Central memory CD8-positive, alpha-beta T cell (primary cell): ENCODE measurements around the gene ZNF554.

Experiments used
- ATAC-seq: fragments of 150-1000 bp; cut with Tn5 transposase; replicated peaks from 2 replicates; pipeline ENCODE4 v1.10.0; 2022; ENCODE audit warnings: mild to moderate bottlenecking, moderate FRiP score, moderate number of reproducible peaks; ENCODE audit not compliant: poor library complexity, severe bottlenecking; ENCODE audit errors: extremely low read depth
- DNase-seq, 2 donors: peaks; one replicate each; pipeline ENCODE4 v3.0.0; 2021; ENCODE audit warnings: low spot score in 2 of 2
- H3K27ac Mint-ChIP-seq: one replicate; pipeline ENCODE4 v1.8.0; 2022; ENCODE audit warnings: low read depth, mild to moderate bottlenecking, moderate library complexity, mixed read lengths
- H3K27me3 Mint-ChIP-seq: one replicate; pipeline ENCODE4 v1.8.0; 2022; ENCODE audit warnings: mixed read lengths
- H3K36me3 Mint-ChIP-seq: one replicate; pipeline ENCODE4 v1.8.0; 2022; ENCODE audit warnings: mild to moderate bottlenecking, moderate library complexity, mixed read lengths; ENCODE audit not compliant: insufficient read depth
- H3K4me1 Mint-ChIP-seq: one replicate; pipeline ENCODE4 v1.8.0; 2022; ENCODE audit warnings: mixed read lengths
- H3K4me3 Mint-ChIP-seq: one replicate; pipeline ENCODE4 v1.8.0; 2022; ENCODE audit warnings: mild to moderate bottlenecking, moderate library complexity, mixed read lengths
- H3K9me3 Mint-ChIP-seq: one replicate; pipeline ENCODE4 v1.8.0; 2022; ENCODE audit warnings: mixed read lengths

Gene ZNF554

GRCh38 chr19:2834294-2834871, 14.7 kb downstream of the ZNF554 start:
- Mint-ChIP-seq H3K9me3 (peaks cover 16% of the 10 kb centered on the region), H3K27me3 (no peaks in the 10 kb centered on the region), H3K36me3 (peaks cover 3% of the 10 kb centered on the region)

GRCh38 chr19:2837430-2837829, 17.8 kb downstream of the ZNF554 start:
- H3K27ac Mint-ChIP-seq: no peak overlapping the region
- peaks cover 6% of the 10 kb centered on the region for H3K36me3 Mint-ChIP-seq
- no peak overlapping the region for H3K4me3 Mint-ChIP-seq
- H3K27me3 Mint-ChIP-seq: no peaks in the 10 kb centered on the region
- H3K9me3 Mint-ChIP-seq: peaks cover 16% of the 10 kb centered on the region
- peaks cover 11% of the 10 kb centered on the region for H3K4me1 Mint-ChIP-seq
- no peak for ATAC-seq
- DNase-seq: no peak

More at GRCh38 chr19:2834294-2834871, 14.7 kb downstream of the ZNF554 start:
- ATAC-seq (no peak), DNase-seq (no peak)
- H3K27ac Mint-ChIP-seq: no peak overlapping the region
- H3K4me1 Mint-ChIP-seq: no peaks in the 10 kb centered on the region
- no peak overlapping the region for H3K4me3 Mint-ChIP-seq

DNA sequence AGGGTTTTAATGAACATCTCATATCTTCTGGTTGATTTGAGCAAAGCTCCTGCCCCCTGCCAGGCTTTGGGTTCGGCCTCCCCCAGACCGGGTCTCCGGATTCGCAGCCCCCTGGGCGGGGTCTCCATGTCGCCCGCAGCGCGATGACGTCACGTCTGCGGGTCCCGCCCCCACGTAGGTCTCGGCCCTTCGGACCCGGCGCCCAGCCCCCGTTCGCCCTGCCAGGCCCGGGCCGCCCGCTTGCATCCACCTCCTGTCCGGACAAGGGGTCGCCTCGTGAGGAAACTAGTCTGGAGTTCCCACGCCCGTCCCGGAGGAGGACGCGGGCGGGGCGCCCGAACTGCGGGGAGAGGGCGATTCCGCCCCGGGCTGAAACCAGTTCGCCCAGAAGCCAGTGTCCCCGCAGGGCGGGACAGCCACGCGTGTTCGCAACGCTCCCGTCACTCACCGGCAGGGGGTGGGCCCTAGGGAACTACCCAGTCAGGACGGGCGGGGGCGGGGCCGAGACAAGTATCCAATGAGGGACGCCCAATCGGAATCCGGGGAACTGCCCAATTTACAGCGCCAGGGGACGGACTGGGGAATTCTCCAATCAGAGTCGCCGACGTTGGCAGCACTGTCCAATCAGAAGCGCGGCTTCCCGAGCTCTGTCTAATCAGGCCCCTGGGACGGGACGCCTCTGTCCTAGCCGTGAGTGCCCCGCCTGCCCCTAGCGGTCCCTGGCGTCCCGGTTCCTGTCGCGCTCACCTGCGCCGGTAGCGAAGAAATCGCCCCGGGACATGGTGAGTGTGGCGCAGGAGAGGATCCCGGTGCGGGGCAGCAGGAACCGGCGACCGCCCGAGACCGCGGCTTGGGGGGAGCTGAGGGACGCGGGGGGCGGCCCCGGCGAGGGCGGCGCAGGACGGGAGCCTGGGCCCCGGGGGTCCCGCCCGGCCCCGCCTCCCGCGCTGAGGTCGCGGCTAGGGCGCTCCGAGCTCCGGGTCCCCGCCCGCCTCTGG, 21.4 kb downstream of the ZNF554 start, which contains the start of gene ZNF555:
Gene ZNF555 (plus strand): TSS at position 682 of the 998 bp plus-strand sequence. CDS start 98 bp downstream, at position 780.
- Mint-ChIP-seq H3K36me3 (peaks cover 7% of the 10 kb centered on the region), H3K4me1 (peaks cover 20% of the 10 kb centered on the region), H3K27me3 (no peaks in the 10 kb centered on the region), H3K4me3 (peak within 1 kb of the TSS; percentile 92), H3K9me3 (peaks cover 6% of the 10 kb centered on the region), H3K27ac (peak within 1 kb of the TSS; percentile 49)
- peak; percentile 91 to 98 for DNase-seq
- peak; percentile 99 for ATAC-seq

DNA sequence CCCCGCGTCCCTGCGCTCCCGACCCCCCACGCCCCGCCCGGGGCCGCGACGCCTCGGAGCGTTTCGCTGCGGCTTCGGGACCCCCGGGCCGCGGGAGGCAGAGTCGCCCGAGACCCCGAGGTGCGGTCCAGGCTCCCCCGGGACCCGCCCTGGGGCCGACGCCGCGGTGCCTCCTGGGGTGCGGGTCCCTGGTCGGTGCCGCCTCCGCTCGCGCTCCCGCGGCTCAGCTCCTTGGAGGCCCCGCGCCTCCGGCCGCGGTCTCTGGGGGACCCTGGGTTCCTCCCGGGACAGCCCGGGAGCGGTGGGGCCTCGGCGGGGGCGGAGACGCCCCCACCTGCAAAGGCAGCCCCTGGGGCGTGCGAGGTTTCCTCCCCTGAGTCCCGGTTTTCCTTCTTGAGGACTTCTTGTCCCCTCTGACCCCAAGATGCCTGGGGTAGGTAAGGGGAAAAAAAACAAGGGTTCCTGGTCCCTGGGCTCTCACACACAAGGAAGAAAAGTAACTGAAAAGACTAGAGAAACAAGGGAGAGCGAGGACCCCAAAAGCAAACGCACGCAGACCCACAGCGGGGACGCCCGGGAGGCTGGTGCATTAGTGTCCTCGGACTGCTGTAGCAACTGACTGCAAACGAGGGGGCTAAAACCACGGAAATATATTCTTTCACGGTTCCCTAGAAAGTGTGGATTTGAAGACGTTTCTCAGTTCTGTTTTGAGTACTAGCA, 22.3 kb downstream of the ZNF554 start:
- H3K4me1 Mint-ChIP-seq: peaks cover 20% of the 10 kb centered on the region
- peak overlapping the region; percentile 60 for H3K4me3 Mint-ChIP-seq
- peak overlapping the region; percentile 9 for H3K27ac Mint-ChIP-seq
- H3K9me3 Mint-ChIP-seq: no peaks in the 10 kb centered on the region
- ATAC-seq: no peak
- DNase-seq: no peak
- H3K36me3 Mint-ChIP-seq: peaks cover 5% of the 10 kb centered on the region
- no peaks in the 10 kb centered on the region for H3K27me3 Mint-ChIP-seq

GRCh38 chr19:2845107-2845506, 25.4 kb downstream of the ZNF554 start:
- no peak overlapping the region for H3K4me3 Mint-ChIP-seq
- peaks cover 22% of the 10 kb centered on the region for H3K4me1 Mint-ChIP-seq
- H3K36me3 Mint-ChIP-seq: peaks cover 5% of the 10 kb centered on the region
- no peak overlapping the region for H3K27ac Mint-ChIP-seq
- H3K9me3 Mint-ChIP-seq: no peaks in the 10 kb centered on the region
- H3K27me3 Mint-ChIP-seq: no peaks in the 10 kb centered on the region
- ATAC-seq (no peak), DNase-seq (no peak)

DNA sequence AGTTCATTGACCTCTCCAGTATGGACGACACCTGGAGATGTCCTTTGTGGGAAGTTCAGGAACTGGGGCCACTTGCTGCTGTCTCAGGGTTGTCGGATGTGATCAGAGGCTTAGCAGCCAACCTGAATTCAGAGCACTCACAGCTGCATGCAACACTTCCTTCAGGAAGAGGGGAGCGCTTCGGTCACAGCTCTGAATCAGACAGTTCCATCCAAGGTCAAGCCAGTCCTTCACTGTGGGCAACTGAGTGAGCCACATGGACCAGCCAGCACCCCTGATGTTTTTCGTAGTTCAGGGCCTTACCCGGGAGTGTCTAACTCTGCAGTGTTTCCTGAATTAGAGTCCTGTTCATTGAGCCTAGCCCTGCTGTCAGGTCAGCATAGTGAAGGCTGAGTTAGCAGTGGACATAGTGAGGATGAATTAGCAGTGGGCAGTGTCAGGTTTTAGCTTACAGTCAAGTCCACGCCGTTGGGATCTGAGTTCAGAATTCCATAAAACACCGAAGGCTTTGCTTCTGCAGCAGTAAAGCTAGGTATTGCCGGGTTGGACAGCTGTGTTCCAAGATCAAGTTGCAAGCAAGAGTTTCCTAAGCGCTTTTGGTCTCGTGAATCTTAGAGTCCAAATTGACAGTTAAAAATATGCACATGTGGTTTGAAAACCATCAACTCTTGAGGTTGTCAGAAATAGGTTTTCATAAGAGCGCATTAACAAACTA, 26.7 kb downstream of the ZNF554 start:
- Mint-ChIP-seq H3K4me3 (no peak overlapping the region), H3K36me3 (peaks cover 9% of the 10 kb centered on the region), H3K27ac (no peak overlapping the region), H3K27me3 (no peaks in the 10 kb centered on the region), H3K9me3 (no peaks in the 10 kb centered on the region), H3K4me1 (peaks cover 21% of the 10 kb centered on the region)
- ATAC-seq (no peak), DNase-seq (no peak)

- Mint-ChIP-seq H3K4me3 (no peak overlapping the region), H3K36me3 (peaks cover 18% of the 10 kb centered on the region), H3K27me3 (no peaks in the 10 kb centered on the region), H3K4me1 (peaks cover 15% of the 10 kb centered on the region), H3K27ac (no peak overlapping the region), H3K9me3 (no peaks in the 10 kb centered on the region)
- DNase-seq (no peak), ATAC-seq (no peak)
These were observed 27.8 kb downstream of the ZNF554 start for GRCh38 chr19:2847507-2847906.

DNA sequence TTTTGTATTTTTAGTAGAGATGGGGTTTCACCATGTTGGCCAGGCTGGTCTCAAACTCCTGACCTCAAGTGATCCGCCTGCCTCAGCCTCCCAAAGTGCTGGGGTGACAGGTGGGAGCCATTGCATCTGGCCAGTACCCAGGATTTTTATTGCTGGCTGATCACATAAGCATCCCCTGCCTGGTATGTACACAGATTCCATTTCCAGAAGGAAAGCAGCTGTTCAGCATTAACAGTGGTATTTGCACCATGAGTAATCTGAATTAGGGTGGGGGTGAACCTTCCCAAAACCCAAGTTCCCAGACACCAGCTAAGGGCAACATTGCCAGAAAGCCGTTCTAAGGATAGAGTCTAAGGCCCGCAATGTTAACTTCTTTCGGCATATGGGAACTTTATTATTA, 28.9 kb downstream of the ZNF554 start:
- Mint-ChIP-seq H3K9me3 (peaks cover 3% of the 10 kb centered on the region), H3K4me3 (no peak overlapping the region)
- no peak for ATAC-seq

DNA sequence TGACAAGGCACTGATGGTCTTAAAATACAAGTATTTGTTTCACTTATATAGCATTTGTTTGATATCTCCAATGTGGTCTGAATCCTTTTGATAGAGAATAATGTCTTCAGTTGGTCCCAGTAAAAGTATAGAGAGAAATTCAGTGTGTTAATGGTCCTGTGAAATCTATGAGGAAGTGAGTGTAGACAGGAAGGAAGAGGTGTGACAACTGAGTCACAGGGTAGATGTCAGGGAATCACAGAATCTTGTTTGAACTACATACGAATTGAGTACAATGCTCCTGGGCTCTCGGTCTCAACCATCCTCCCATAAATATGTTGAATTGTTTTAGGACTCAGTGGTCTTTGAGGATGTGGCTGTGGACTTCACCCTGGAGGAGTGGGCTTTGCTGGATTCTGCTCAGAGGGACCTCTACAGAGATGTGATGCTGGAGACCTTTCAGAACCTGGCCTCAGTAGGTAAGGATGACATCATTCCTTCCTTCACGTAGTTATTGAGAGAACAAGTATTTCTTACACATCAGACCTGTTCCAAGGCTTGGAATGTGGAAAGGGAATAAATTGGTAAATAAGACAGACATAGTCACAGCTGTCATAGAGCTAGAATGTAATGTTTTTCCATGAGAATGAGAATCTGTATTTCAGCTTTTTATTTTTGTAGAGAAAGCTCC, 30.7 kb downstream of the ZNF554 start:
- DNase-seq: no peak
- Mint-ChIP-seq H3K36me3 (peaks cover 26% of the 10 kb centered on the region), H3K27me3 (no peaks in the 10 kb centered on the region), H3K4me1 (peaks cover 8% of the 10 kb centered on the region), H3K4me3 (no peak overlapping the region), H3K27ac (no peak overlapping the region), H3K9me3 (peaks cover 5% of the 10 kb centered on the region)
- ATAC-seq: no peak

More for the DNA sequence above, 28.9 kb downstream of the ZNF554 start:
- no peak for DNase-seq
- Mint-ChIP-seq H3K4me1 (peaks cover 13% of the 10 kb centered on the region), H3K27ac (no peak overlapping the region), H3K36me3 (peaks cover 22% of the 10 kb centered on the region), H3K27me3 (no peaks in the 10 kb centered on the region)

DNA sequence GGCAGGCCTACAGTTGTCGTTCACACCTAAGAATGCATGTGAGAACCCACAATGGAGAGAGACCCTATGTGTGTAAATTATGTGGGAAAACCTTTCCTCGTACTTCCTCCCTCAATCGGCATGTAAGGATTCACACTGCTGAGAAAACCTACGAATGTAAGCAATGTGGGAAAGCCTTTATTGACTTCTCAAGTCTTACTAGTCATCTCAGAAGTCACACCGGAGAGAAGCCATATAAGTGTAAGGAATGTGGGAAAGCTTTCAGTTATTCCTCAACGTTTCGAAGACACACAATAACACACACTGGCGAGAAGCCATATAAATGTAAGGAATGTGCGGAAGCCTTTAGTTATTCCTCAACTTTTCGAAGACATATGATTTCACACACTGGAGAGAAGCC, 32.9 kb downstream of the ZNF554 start:
- DNase-seq: no peak
- Mint-ChIP-seq H3K4me3 (no peak overlapping the region), H3K9me3 (peaks cover 5% of the 10 kb centered on the region), H3K4me1 (peaks cover 17% of the 10 kb centered on the region), H3K36me3 (peaks cover 26% of the 10 kb centered on the region), H3K27ac (no peak overlapping the region), H3K27me3 (no peaks in the 10 kb centered on the region)
- ATAC-seq: no peak

DNA sequence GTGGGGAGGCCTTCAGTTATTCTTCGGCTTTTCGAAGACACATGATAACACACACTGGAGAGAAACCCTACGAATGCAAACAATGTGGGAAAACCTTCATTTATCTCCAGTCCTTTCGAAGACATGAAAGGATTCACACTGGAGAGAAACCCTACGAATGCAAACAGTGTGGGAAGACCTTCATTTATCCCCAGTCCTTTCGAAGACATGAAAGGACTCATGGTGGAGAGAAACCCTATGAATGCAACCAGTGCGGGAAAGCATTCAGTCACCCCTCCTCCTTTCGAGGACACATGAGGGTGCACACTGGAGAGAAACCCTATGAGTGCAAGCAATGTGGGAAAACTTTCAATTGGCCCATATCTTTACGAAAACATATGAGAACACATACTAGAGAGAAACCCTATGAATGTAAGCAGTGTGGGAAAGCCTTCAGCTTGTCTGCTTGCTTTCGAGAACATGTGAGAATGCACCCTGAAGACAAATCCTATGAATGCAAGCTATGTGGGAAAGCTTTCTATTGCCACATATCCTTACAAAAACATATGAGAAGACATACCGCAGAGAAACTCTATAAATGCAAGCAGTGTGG, 33.4 kb downstream of the ZNF554 start:
- H3K4me3 Mint-ChIP-seq: no peak overlapping the region
- DNase-seq (no peak), ATAC-seq (no peak)
- peaks cover 17% of the 10 kb centered on the region for H3K4me1 Mint-ChIP-seq
- no peaks in the 10 kb centered on the region for H3K27me3 Mint-ChIP-seq
- H3K36me3 Mint-ChIP-seq: peaks cover 26% of the 10 kb centered on the region
- no peak overlapping the region for H3K27ac Mint-ChIP-seq
- H3K9me3 Mint-ChIP-seq: peaks cover 5% of the 10 kb centered on the region
